ENCODE results near the gene CSRNP2.

DNA sequence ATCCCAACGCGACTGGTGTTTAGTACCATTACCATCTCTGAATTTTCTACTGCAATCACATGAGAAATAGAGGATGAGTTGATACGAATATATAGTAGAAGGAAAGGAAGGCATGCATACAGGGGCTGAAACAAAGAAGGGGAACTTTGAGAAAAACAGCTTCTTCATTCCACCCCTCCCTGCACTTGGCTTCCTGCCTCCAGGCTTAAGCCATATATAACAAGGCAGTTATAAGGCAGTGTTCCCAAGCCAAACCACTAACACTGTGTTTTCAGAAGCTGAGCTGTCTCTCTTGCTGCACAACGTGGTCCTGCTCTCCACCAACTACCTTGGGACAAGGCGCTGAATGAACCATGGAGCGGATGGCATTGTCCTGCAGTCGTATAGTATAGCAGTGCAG, 24.3 kb downstream of the CSRNP2 start:
- TF ChIP-seq EZH2phosphoT487 (IDR thresholded peaks at IDR 0.05; ENCODE audit: unreplicated experiment), result no peak
- TF ChIP-seq, protein P1, sequence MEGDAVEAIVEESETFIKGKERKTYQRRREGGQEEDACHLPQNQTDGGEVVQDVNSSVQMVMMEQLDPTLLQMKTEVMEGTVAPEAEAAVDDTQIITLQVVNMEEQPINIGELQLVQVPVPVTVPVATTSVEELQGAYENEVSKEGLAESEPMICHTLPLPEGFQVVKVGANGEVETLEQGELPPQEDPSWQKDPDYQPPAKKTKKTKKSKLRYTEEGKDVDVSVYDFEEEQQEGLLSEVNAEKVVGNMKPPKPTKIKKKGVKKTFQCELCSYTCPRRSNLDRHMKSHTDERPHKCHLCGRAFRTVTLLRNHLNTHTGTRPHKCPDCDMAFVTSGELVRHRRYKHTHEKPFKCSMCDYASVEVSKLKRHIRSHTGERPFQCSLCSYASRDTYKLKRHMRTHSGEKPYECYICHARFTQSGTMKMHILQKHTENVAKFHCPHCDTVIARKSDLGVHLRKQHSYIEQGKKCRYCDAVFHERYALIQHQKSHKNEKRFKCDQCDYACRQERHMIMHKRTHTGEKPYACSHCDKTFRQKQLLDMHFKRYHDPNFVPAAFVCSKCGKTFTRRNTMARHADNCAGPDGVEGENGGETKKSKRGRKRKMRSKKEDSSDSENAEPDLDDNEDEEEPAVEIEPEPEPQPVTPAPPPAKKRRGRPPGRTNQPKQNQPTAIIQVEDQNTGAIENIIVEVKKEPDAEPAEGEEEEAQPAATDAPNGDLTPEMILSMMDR (conservative IDR thresholded peaks at IDR 0.05; ENCODE audit: low read depth in 2 of 2), result no peak
- TF ChIP-seq CREB1 (CRISPR knock-in tag; IDR thresholded peaks at IDR 0.05; ENCODE audit: low read depth), result no peak
- TF ChIP-seq EZH2 (IDR thresholded peaks at IDR 0.05; ENCODE audit: low read depth, unreplicated experiment), result no peak
- TF ChIP-seq, protein P2, sequence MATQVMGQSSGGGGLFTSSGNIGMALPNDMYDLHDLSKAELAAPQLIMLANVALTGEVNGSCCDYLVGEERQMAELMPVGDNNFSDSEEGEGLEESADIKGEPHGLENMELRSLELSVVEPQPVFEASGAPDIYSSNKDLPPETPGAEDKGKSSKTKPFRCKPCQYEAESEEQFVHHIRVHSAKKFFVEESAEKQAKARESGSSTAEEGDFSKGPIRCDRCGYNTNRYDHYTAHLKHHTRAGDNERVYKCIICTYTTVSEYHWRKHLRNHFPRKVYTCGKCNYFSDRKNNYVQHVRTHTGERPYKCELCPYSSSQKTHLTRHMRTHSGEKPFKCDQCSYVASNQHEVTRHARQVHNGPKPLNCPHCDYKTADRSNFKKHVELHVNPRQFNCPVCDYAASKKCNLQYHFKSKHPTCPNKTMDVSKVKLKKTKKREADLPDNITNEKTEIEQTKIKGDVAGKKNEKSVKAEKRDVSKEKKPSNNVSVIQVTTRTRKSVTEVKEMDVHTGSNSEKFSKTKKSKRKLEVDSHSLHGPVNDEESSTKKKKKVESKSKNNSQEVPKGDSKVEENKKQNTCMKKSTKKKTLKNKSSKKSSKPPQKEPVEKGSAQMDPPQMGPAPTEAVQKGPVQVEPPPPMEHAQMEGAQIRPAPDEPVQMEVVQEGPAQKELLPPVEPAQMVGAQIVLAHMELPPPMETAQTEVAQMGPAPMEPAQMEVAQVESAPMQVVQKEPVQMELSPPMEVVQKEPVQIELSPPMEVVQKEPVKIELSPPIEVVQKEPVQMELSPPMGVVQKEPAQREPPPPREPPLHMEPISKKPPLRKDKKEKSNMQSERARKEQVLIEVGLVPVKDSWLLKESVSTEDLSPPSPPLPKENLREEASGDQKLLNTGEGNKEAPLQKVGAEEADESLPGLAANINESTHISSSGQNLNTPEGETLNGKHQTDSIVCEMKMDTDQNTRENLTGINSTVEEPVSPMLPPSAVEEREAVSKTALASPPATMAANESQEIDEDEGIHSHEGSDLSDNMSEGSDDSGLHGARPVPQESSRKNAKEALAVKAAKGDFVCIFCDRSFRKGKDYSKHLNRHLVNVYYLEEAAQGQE (IDR thresholded peaks at IDR 0.05; ENCODE audit: unreplicated experiment), result no peak
- no peak for TF ChIP-seq POLR2AphosphoS5 (IDR thresholded peaks at IDR 0.05; ENCODE audit: low read depth)
- no peak for TF ChIP-seq STAT1 (IDR thresholded peaks at IDR 0.05; ENCODE audit: unreplicated experiment)
- no peak for TF ChIP-seq ZNF331 (CRISPR knock-in tag; IDR thresholded peaks at IDR 0.05; ENCODE audit: low read depth)
- TF ChIP-seq JUNB (IDR thresholded peaks at IDR 0.05; ENCODE audit: unreplicated experiment), result no peak
- no peak for TF ChIP-seq NANOG (IDR thresholded peaks at IDR 0.05; ENCODE audit: borderline replicate concordance)
- TF ChIP-seq, protein P3, sequence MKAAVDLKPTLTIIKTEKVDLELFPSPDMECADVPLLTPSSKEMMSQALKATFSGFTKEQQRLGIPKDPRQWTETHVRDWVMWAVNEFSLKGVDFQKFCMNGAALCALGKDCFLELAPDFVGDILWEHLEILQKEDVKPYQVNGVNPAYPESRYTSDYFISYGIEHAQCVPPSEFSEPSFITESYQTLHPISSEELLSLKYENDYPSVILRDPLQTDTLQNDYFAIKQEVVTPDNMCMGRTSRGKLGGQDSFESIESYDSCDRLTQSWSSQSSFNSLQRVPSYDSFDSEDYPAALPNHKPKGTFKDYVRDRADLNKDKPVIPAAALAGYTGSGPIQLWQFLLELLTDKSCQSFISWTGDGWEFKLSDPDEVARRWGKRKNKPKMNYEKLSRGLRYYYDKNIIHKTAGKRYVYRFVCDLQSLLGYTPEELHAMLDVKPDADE (IDR thresholded peaks at IDR 0.05), result no peak
- TF ChIP-seq ZNF114 (CRISPR knock-in tag; IDR thresholded peaks at IDR 0.05), result no peak
- TF ChIP-seq, protein P4, sequence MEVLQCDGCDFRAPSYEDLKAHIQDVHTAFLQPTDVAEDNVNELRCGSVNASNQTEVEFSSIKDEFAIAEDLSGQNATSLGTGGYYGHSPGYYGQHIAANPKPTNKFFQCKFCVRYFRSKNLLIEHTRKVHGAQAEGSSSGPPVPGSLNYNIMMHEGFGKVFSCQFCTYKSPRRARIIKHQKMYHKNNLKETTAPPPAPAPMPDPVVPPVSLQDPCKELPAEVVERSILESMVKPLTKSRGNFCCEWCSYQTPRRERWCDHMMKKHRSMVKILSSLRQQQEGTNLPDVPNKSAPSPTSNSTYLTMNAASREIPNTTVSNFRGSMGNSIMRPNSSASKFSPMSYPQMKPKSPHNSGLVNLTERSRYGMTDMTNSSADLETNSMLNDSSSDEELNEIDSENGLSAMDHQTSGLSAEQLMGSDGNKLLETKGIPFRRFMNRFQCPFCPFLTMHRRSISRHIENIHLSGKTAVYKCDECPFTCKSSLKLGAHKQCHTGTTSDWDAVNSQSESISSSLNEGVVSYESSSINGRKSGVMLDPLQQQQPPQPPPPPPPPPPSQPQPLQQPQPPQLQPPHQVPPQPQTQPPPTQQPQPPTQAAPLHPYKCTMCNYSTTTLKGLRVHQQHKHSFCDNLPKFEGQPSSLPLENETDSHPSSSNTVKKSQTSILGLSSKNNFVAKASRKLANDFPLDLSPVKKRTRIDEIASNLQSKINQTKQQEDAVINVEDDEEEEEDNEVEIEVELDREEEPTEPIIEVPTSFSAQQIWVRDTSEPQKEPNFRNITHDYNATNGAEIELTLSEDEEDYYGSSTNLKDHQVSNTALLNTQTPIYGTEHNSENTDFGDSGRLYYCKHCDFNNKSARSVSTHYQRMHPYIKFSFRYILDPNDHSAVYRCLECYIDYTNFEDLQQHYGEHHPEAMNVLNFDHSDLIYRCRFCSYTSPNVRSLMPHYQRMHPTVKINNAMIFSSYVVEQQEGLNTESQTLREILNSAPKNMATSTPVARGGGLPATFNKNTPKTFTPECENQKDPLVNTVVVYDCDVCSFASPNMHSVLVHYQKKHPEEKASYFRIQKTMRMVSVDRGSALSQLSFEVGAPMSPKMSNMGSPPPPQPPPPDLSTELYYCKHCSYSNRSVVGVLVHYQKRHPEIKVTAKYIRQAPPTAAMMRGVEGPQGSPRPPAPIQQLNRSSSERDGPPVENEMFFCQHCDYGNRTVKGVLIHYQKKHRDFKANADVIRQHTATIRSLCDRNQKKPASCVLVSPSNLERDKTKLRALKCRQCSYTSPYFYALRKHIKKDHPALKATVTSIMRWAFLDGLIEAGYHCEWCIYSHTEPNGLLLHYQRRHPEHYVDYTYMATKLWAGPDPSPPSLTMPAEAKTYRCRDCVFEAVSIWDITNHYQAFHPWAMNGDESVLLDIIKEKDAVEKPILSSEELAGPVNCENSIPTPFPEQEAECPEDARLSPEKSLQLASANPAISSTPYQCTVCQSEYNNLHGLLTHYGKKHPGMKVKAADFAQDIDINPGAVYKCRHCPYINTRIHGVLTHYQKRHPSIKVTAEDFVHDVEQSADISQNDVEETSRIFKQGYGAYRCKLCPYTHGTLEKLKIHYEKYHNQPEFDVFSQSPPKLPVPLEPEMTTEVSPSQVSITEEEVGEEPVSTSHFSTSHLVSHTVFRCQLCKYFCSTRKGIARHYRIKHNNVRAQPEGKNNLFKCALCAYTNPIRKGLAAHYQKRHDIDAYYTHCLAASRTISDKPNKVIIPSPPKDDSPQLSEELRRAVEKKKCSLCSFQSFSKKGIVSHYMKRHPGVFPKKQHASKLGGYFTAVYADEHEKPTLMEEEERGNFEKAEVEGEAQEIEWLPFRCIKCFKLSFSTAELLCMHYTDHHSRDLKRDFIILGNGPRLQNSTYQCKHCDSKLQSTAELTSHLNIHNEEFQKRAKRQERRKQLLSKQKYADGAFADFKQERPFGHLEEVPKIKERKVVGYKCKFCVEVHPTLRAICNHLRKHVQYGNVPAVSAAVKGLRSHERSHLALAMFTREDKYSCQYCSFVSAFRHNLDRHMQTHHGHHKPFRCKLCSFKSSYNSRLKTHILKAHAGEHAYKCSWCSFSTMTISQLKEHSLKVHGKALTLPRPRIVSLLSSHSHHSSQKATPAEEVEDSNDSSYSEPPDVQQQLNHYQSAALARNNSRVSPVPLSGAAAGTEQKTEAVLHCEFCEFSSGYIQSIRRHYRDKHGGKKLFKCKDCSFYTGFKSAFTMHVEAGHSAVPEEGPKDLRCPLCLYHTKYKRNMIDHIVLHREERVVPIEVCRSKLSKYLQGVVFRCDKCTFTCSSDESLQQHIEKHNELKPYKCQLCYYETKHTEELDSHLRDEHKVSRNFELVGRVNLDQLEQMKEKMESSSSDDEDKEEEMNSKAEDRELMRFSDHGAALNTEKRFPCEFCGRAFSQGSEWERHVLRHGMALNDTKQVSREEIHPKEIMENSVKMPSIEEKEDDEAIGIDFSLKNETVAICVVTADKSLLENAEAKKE (CRISPR knock-in tag; IDR thresholded peaks at IDR 0.05), result no peak
